Cardiac fibroblast (primary cell): Measurements from ENCODE around the gene KRTAP5-7.

ENCODE experiments used
- DNase-seq, 2 donors: peaks; one replicate each; pipeline versions ENCODE4 v3.0.0 to v3.0.0-alpha.2; 2010; ENCODE audit warnings: low read depth in 2 of 2
- H3K4me3 ChIP-seq, 2 donors: replicated peaks in 1 of 2; 1 replicate in 1 of 2; 2 replicates in 1 of 2; pipeline ENCODE4 v1.5.1; 2011; ENCODE audit warnings: low read depth in 2 of 2, low read length in 2 of 2, mild to moderate bottlenecking in 2 of 2, moderate library complexity in 1 of 2
- TF ChIP-seq, protein P1 (sequence below): IDR thresholded peaks from one replicate; pipeline ENCODE4 v1.5.1; 2011; ENCODE audit warnings: low read depth, mild to moderate bottlenecking, low read length, inconsistent platforms

KRTAP5-7 gene

DNA sequence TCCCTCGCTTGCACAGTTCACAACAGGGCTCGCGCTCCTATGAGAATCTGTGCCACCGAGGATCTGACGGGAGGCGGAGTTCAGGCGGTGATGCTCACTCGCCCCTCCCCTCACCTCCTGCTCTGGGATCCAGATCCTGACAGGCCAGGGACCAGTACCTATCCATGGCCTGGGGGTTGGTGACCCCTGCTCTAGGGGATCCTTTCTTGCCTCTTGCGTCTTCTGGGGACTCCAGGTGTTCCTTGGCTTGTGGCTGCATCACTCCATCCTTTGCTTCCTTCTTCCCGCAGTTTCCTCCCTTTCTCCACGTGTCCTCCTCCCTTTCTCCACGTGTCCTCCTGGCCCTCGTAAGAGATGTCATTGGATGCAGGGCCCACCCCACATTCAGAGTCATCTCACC is 30.6 kb upstream of the KRTAP5-7 start:
- H3K4me3 ChIP-seq = no peak overlapping the region
- no peak for DNase-seq
- TF ChIP-seq, protein P1, sequence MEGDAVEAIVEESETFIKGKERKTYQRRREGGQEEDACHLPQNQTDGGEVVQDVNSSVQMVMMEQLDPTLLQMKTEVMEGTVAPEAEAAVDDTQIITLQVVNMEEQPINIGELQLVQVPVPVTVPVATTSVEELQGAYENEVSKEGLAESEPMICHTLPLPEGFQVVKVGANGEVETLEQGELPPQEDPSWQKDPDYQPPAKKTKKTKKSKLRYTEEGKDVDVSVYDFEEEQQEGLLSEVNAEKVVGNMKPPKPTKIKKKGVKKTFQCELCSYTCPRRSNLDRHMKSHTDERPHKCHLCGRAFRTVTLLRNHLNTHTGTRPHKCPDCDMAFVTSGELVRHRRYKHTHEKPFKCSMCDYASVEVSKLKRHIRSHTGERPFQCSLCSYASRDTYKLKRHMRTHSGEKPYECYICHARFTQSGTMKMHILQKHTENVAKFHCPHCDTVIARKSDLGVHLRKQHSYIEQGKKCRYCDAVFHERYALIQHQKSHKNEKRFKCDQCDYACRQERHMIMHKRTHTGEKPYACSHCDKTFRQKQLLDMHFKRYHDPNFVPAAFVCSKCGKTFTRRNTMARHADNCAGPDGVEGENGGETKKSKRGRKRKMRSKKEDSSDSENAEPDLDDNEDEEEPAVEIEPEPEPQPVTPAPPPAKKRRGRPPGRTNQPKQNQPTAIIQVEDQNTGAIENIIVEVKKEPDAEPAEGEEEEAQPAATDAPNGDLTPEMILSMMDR = no peak

- DNase-seq = no peak
- no peak overlapping the region for H3K4me3 ChIP-seq
- TF ChIP-seq, protein P1 = no peak
Observed at GRCh38 chr11:71498091-71498490, 29.0 kb upstream of the KRTAP5-7 start.

GRCh38 chr11:71499125-71499524 is 27.9 kb upstream of the KRTAP5-7 start:
- DNase-seq = no peak
- H3K4me3 ChIP-seq = no peak overlapping the region
- TF ChIP-seq, protein P1 = no peak

- no peak overlapping the region for H3K4me3 ChIP-seq
- TF ChIP-seq, protein P1 = no peak
- no peak for DNase-seq
Observed at GRCh38 chr11:71499546-71499945, 27.5 kb upstream of the KRTAP5-7 start.

DNA sequence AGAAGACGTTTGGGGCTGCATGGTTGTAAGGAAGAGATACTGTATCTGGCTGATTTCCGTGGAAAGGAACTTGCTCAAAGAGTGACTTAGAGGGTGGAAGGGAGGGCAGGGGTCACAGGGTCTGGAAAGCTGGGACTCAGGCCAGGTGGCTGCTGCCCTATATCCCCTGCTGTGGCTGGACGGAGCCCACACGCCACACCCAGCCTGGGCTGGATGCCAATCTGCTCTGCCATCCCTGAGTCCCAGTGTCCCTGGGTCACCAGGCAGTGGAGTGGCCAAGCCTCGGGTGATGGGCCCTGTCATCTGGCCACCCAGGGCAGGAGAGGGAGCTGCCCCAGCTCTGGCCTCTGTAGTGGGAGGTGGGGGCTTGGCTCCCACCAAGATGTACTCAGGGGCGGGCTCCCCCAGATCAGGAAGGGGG is 26.5 kb upstream of the KRTAP5-7 start:
- no peak overlapping the region for H3K4me3 ChIP-seq
- TF ChIP-seq, protein P1 = no peak
- DNase-seq = peak in 1 of 2 donors; percentile 27

DNA sequence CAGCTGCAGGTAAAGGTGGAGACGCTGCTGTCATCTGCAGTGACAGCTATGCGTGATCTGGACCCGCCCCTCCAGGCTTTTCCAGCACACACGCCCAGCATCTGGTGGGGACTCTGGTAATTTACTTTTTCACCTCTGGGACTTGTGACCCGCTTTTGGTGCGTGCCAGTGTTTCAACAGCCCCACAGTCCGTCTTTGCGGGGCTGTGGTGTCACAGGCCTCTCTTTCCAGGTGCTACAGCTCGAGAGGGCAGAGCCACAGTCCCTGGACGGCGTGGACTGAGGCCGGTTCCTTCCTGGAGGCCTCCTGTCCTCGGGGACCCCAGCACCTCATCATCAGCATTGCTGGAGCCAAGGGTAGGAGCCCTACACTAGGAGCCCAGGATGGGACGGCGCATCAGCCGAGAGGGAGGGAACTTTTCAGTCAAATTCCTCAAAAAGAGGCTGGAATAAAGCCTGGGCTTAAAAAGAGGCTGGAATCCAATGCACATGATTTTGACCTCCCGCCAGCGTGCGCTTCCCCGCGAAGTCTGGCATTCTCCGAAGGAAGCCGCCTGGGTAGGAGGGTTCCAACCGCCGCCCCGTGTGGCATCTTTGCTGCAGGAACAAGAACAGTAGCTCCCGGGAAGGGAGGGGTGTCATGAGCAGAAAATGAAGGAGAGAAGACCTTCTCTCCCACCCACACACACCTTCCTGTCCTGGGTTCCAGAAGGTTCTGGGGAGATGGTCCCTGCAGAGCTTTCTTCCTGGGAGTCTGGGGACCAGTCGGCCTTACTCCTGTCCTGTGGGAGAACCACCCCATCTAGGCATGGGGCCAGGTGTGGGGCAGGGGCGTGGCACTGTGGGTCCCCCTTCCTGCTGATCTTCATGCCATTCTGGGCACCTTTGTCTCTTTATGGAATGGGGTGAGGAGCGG is 25.7 kb upstream of the KRTAP5-7 start:
- TF ChIP-seq, protein P1 = no peak
- H3K4me3 ChIP-seq = no peak overlapping the region
- no peak for DNase-seq
